Hematopoietic multipotent progenitor cell treated with erythropoietin and hydrocortisone succinate and interleukin-3 and kit ligand, for 17 days (in vitro differentiated cells): ENCODE data around the gene BARX2.

Source experiments
- DNase-seq: peaks from one replicate; pipeline ENCODE4 v3.0.0-alpha.2; 2015; ENCODE audit warnings: low spot score

BARX2 gene

DNA sequence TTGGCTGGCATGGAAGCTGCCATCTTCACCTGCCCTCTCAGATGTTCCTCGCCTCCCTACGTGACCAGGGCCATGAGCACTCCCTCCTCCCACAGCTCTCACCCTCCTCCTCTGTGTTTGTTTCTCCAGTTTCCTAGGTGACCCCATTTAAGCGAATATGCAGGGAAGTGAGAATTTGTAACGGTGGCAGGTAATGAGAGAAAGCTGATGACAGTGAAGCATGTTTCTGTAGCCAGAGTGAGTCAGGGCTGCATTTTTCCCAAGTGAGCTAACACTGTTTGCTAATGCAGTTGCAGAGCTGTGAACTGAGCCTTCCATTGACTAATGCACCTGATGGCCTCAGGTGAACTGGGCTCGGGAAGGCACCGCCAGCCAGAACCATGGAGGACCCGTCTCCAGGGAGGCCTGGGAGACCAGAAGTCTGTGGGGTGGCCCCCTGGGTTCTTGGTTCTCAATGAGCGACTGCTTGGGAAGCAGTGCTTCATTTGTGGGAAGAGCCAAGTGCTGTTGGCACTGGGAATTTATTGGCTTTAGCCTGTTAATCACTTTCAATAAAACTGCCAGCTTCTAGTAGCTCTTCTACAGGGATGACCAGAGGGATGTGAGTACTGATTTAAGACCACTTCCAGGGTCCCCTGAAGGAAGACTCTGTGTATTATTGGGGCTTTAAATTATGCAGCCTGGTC is 64.5 kb downstream of the BARX2 start:
- no peak for DNase-seq

DNA sequence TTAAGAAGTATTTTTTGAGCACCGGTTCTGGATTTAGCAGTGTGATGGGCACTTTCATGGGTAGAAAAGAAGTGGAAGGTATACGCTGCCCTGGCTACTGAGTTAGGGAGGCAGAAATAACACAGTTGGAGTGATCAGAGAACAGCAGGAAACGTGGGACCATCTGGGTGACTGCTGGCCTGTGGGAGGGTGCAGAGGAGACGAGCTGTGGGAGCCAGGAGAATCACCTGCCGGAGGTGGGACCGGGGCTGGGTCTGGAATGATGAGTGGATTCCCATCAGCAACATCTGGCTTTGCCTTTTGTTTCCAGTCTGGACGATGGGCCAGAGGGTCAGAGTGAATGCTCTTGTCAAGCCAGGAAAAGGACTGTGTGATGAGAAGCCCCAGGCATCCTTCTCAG is 66.5 kb downstream of the BARX2 start:
- no peak for DNase-seq

- DNase-seq = no peak
These were observed 67.6 kb downstream of the BARX2 start for GRCh38 chr11:129443276-129443675.

GRCh38 chr11:129444274-129444673 is 68.6 kb downstream of the BARX2 start:
- no peak for DNase-seq

DNA sequence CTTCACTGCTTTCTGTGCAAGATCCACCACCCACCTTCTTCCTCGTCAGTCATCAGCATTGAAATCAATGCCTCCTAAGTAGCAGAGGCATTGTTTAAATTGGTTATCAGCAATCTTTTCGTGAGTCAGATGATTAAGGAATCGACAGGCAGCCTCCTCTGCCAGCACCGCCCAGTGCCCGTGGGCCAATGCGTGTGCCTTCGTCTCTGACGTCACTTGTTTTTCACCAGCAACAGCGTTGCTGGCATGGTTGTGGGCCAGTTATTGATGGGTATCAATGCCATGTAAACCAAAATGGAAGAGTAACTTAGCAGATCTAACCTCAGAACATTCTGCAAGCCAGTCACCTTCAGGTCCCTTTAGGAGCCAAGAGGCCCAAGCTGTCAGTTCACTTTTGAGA is 69.6 kb downstream of the BARX2 start:
- DNase-seq = no peak

DNA sequence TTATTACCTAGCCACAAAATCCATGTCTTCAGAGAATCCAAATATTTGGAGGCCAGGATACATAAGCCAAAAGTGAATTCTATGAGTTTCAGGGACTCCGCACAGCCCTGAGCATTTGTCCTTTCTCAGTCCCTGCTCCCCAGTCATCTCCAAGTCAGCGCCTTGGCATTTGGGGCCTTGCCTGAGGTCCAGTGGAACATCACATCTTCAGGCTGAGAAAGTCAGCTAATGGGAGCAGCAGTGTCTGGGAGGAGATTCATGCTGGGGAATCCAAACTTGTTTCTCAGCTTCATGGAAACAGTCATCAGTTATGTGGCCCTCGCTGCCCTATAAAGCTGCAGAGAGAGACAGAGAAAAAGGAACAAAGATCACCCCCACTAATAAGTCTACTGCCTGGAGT is 70.9 kb downstream of the BARX2 start:
- no peak for DNase-seq

DNA sequence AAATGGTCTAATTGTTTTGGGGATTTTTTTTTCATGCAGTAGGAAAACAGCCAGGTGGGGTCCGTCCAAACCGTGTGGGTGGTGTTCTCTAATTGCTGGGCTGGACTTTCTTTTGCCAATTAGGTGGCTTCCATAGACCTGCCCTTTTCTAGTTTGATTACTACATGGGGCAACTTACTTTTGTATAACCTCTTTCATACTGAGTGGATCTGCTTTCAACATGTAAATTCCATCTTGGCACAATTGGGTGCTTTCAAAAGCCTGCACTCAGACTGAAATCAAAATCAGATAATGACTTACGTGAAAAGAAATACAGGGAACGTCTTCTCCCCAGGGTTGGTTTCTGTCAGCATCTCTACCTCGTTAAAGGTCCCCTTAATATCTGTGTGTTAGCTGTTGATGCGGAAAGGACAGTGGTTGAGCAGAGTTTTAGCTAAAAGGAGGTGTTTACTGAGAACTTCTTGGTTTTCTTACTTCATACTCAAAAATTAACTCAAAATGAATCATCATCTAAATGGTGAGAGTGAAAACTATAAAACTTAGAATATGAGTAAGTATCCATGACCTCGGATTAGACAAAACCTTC is 72.1 kb downstream of the BARX2 start:
- DNase-seq = no peak

DNA sequence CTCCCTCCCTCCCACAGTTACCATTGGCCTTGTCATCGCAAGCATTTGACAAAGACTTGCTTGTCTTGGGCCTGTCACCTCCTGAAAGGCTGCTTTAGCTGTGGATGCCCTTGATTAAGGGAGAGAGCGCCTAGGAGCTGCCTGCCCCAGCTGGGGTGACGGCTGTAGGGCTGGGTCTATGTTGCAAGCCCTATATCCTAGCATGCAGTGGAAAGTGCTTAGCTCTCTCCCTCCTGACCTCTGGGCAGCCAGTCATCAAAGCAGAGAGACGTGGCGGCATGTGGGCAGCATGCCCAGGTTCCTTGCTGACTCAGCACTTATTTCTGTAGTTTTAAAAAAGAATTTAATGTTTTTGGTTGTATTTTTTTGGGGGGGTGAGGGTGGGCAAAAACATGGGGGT is 75.9 kb downstream of the BARX2 start:
- no peak for DNase-seq

GRCh38 chr11:129453293-129453721 is 77.7 kb downstream of the BARX2 start:
- DNase-seq = no peak

DNA sequence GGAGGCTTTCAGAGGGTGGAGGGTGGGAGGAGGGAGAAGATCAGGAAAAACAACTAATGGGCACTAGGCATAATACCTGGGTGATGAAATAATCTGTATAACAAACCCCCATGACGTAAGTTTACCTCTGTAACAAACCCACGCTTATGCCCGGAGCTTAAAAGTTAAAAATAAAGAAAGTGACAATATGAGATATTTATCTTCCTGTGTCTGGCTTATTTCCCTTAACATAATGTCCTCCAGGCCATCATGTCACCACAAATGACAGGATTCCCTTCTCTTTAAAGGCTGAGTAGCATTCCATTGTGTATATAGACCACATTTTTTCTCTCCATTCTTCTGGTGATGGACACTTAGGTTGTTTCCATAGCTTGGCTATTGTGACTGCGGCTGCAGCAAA is 79.5 kb downstream of the BARX2 start:
- no peak for DNase-seq

- no peak for DNase-seq
These were observed 80.4 kb downstream of the BARX2 start for GRCh38 chr11:129455756-129456655.

DNA sequence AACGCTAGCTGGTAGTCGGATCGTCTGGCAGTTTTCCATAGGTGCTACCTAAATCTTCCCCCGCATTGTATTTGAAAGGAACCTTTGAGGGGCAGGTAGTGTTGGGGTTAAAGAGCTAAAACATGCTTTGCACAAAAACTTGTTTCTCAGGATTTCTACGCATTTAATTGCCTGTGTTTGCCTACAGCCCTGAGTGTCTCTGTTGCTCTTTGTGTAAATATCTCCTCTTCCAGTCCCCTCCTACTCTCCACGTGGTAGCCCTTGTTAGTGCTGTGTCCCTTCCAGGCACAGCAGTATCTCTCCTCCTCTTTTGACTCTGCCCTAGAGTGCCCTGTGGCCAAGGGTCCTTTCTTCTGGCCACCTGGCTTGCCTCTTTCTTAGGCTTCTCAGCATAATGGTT is 81.7 kb downstream of the BARX2 start:
- no peak for DNase-seq

- no peak for DNase-seq
These were observed 82.6 kb downstream of the BARX2 start for GRCh38 chr11:129458278-129458677.

DNA sequence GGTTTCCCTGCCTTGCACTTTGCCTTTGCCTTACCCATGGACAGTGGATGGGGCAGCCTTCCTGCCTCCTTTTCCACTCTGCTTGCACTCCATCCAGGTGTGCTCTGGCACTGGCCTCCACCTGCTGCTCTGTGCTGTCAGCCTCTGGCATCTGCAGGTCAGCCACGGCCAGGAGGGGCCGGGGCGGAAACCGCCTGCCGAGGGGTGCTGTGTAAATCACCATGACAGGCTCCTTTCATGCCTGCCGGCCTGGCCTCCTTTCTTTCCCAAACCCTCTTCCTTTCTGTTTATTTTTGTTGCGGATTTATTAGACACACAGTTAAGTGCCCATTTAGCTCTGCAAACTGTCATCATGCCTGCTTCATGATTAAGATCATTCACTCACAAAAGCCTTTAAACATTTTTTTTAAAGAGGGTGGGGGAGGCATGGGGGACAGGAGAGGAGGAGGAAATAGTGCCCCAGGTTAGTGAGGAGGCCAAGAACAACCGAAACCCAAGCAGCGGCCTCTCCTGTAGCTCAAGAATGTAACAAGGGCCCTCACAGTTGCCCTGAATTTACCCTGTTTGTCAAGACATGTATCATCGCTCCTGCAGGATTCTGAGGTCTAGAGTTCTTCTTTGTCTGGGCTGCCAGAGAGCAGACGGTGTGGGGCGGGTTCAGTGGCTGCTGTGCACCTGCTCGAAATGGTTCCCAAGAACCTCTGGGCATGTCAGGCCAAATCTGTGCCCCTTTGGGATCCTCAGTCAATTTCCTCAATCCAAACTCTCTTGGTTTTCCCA is 83.3 kb downstream of the BARX2 start:
- no peak for DNase-seq

DNA sequence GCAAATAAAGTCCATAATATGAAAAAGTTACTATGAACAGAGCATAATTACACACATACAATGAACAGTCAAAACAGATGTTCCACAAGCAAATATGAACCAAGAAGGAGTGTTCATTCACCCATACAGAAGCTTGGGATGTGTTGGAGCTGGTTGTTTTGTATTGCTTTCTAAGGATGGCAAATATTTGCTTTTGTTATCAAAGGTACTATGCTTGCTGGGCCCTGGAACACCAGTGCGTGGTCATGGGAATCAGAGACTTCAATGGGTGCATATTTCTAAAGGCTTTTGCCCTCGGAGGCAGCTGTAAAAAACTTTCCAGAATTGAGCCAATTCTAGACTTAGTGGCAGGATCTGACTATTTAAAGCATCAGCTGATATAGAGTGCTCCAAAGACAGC is 85.1 kb downstream of the BARX2 start:
- no peak for DNase-seq

- DNase-seq = no peak
These were observed 108.4 kb downstream of the BARX2 start for GRCh38 chr11:129484068-129484467.

DNA sequence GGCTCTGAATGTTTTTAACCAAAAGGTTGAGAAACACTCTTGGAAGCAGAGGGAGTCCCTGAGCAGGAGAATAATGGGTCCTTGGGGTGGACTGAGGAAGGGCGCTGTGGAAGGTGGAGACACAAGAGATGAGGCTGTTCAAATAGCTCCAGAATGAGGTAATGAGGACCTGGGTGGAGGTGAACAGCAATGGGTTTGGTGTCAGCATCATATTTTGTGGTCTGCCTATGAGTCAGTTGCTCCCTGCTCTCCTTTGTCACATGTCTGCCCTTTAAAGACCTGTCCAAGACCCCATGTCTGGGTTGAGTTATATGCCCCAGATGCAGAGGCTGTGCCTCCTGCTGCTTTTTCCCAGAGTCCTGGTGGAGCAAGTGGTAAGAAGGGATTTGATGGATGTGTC is 113.6 kb downstream of the BARX2 start:
- DNase-seq = no peak

DNA sequence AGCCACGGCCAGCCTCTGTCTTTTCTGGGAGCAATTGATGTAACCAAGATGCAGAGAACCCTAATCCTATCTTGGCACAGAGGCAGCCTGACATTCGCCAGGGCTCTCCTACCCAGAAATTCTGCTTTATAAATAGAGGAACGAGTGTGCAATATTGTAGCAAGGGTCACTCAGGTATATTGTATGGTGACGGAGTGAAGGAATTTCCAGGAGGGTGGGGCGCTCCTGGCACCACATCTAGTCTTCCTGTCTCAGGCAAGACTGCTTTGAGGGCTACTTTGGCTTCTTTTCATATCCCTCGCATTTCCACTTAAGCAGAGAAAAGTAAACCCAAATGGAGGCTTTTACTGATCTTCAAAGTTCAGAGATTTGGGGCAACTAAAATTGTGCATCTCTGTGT is 114.4 kb downstream of the BARX2 start:
- no peak for DNase-seq

DNA sequence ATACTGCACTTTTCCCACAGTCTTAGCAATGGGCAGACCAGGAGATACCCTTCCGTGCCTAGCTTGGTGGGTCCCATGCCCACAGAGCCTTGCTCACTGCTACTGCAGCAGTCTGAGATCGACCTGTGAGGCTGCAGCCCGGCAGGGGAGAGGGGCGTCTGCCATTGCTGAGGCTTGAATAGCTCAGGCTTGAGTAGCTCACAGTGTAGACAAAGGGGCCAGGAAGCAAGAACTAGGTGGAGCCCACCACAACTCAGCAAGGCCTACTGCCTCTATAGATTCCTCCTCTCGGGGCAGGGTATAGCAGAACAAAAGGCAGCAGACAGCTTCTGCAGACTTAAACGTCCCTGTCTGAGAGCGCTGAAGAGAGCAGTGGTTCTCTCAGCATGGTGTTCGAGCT is 118.1 kb downstream of the BARX2 start:
- DNase-seq = no peak
